Hepatocyte (in vitro differentiated cells): ENCODE results near the gene AGAP1.

Experiments used
- CTCF ChIP-seq: fragments of 200-600 bp; sonication (generic); IDR thresholded peaks from 2 replicates; pipeline ENCODE4 v1.5.1; 2016; ENCODE audit warnings: antibody characterized with exemption, mild to moderate bottlenecking; ENCODE audit not compliant: poor library complexity
- EZH2 ChIP-seq: fragments of 200-600 bp; sonication (generic); IDR thresholded peaks from 2 replicates; pipeline ENCODE4 v1.6.1; 2016; ENCODE audit warnings: antibody characterized with exemption, mild to moderate bottlenecking, borderline replicate concordance
- EZH2phosphoT487 ChIP-seq: fragments of 200-600 bp; sonication (generic); IDR thresholded peaks from one replicate; pipeline ENCODE4 v1.6.1; 2018; ENCODE audit warnings: antibody characterized with exemption, mild to moderate bottlenecking, low read depth, moderate library complexity; ENCODE audit not compliant: unreplicated experiment, severe bottlenecking

GRCh38 chr2:235960716-235961640, 467.1 kb downstream of the AGAP1 start:
- TF ChIP-seq CTCF (no peak), EZH2phosphoT487 (no peak), EZH2 (no peak)
